GM12874 (cell line): ENCODE measurements around the gene RAI1.
A peak's percentile ranks its signal among the peaks of the same experiment; 100 is the strongest.

Experiments used
- CTCF ChIP-seq: IDR thresholded peaks from 2 replicates; pipeline ENCODE4 v1.5.1; 2011; ENCODE audit warnings: low read depth, mild to moderate bottlenecking, control low read depth, low read length, moderate library complexity; ENCODE audit not compliant: insufficient read depth

Gene RAI1

GRCh38 chr17:17727111-17727659 lies 45.9 kb downstream of the RAI1 start:
- TF ChIP-seq CTCF, result no peak

- no peak for TF ChIP-seq CTCF
These were observed 46.9 kb downstream of the RAI1 start for GRCh38 chr17:17728146-17728545.

GRCh38 chr17:17728550-17729251 lies 47.4 kb downstream of the RAI1 start:
- no peak for TF ChIP-seq CTCF

- peak; percentile 80 for TF ChIP-seq CTCF
These were observed 48.5 kb downstream of the RAI1 start for GRCh38 chr17:17729620-17730249.

- no peak for TF ChIP-seq CTCF
These were observed 49.1 kb downstream of the RAI1 start for GRCh38 chr17:17730250-17730935.

- no peak for TF ChIP-seq CTCF
These were observed 51.2 kb downstream of the RAI1 start for GRCh38 chr17:17732444-17732843.
